ENCODE data around the gene GLRX2. TPM values are rescaled to one million over a fixed set of nuclear protein-coding genes. Genes with fewer than 3 reads are reported as not detected.
A peak's percentile ranks its signal among the peaks of the same experiment; 100 is the strongest.

GLRX2 gene
- total RNA-seq, 1 donor from 2014 or later, result 1.9 TPM

- no peaks in the 10 kb centered on the region for H3K4me1 ChIP-seq
- no peaks in the 10 kb centered on the region for H3K9me3 ChIP-seq (ENCODE audit: low read depth)
- Mint-ChIP-seq H3K36me3 (peaks cover 20% of the 10 kb centered on the region), H3K4me1 (peaks cover 5% of the 10 kb centered on the region), H3K9me3 (no peaks in the 10 kb centered on the region), H3K27me3 (ENCODE audit: insufficient read depth, low read depth) (no peaks in the 10 kb centered on the region), H3K27ac (no peak overlapping the region), H3K4me3 (no peak overlapping the region)
- H3K27me3 ChIP-seq, result no peaks in the 10 kb centered on the region
- peaks cover 9% of the 10 kb centered on the region for H3K36me3 ChIP-seq
- no peak overlapping the region for H3K9ac ChIP-seq
- peaks cover 96% of the 10 kb centered on the region for H3K79me2 ChIP-seq (ENCODE audit: low read depth)
- no peaks in the 10 kb centered on the region for H3F3A ChIP-seq (ENCODE audit: low read depth)
- DNase-seq (ENCODE audit: low spot score), result no peak
- H3K4me2 ChIP-seq, result no peak overlapping the region
- H3K27ac ChIP-seq, result no peak overlapping the region
- peaks cover 62% of the 10 kb centered on the region for H4K20me1 ChIP-seq (ENCODE audit: low read depth)
- no peak overlapping the region for H3K4me3 ChIP-seq
- no peak for TF ChIP-seq CTCF (IDR thresholded peaks at IDR 0.05)
- TF ChIP-seq EZH2 (IDR thresholded peaks at IDR 0.05), result no peak
- no peak for TF ChIP-seq EZH2phosphoT487 (IDR thresholded peaks at IDR 0.05)
- H2AFZ ChIP-seq (replicated peaks), result no peak overlapping the region
Measured at GRCh38 chr1:193070386-193070753, 34.8 kb downstream of the GLRX2 start.

GRCh38 chr1:193069748-193070385, 35.3 kb downstream of the GLRX2 start:
- Histone ChIP-seq H2AFZ (replicated peaks) (no peak overlapping the region), H3K27ac (no peak overlapping the region), H3K9ac (no peak overlapping the region), H3K27me3 (no peaks in the 10 kb centered on the region), H3K4me1 (no peaks in the 10 kb centered on the region), H3K79me2 (ENCODE audit: low read depth) (peaks cover 96% of the 10 kb centered on the region), H3K4me3 (no peak overlapping the region), H3F3A (ENCODE audit: low read depth) (no peaks in the 10 kb centered on the region), H3K36me3 (peaks cover 9% of the 10 kb centered on the region), H4K20me1 (ENCODE audit: low read depth) (peaks cover 67% of the 10 kb centered on the region), H3K4me2 (no peak overlapping the region), H3K9me3 (ENCODE audit: low read depth) (no peaks in the 10 kb centered on the region)
- Mint-ChIP-seq H3K27ac (no peak overlapping the region), H3K4me1 (peaks cover 5% of the 10 kb centered on the region), H3K36me3 (peaks cover 20% of the 10 kb centered on the region), H3K9me3 (no peaks in the 10 kb centered on the region), H3K4me3 (no peak overlapping the region), H3K27me3 (ENCODE audit: insufficient read depth, low read depth) (no peaks in the 10 kb centered on the region)
- peak; percentile 44 for DNase-seq (ENCODE audit: low spot score)
- TF ChIP-seq EZH2 (IDR thresholded peaks at IDR 0.05) (no peak), CTCF (IDR thresholded peaks at IDR 0.05) (peak; percentile 61)

- no peak overlapping the region for H3K27ac Mint-ChIP-seq
- peaks cover 85% of the 10 kb centered on the region for H4K20me1 ChIP-seq (ENCODE audit: low read depth)
Measured at GRCh38 chr1:193068013-193068412, 37.2 kb downstream of the GLRX2 start.

More at GRCh38 chr1:193068013-193068412, 37.2 kb downstream of the GLRX2 start:
- peaks cover 98% of the 10 kb centered on the region for H3K79me2 ChIP-seq (ENCODE audit: low read depth)
- H3K36me3 ChIP-seq, result peaks cover 6% of the 10 kb centered on the region
- no peaks in the 10 kb centered on the region for H3K4me1 ChIP-seq
- no peak overlapping the region for H3K9ac ChIP-seq
- peaks cover 2% of the 10 kb centered on the region for H3K9me3 Mint-ChIP-seq
- H3K4me1 Mint-ChIP-seq, result peaks cover 5% of the 10 kb centered on the region
- H3K27me3 Mint-ChIP-seq (ENCODE audit: insufficient read depth, low read depth), result no peaks in the 10 kb centered on the region
- H3K27me3 ChIP-seq, result no peaks in the 10 kb centered on the region
- no peak overlapping the region for H3K4me3 Mint-ChIP-seq
- H3K4me3 ChIP-seq, result no peak overlapping the region
- TF ChIP-seq CTCF (IDR thresholded peaks at IDR 0.05) (no peak), EZH2phosphoT487 (IDR thresholded peaks at IDR 0.05) (no peak), EZH2 (IDR thresholded peaks at IDR 0.05) (no peak)
- no peak overlapping the region for H3K4me2 ChIP-seq
- no peak overlapping the region for H2AFZ ChIP-seq (replicated peaks)
- no peak overlapping the region for H3K27ac ChIP-seq
- H3K36me3 Mint-ChIP-seq, result peaks cover 25% of the 10 kb centered on the region
- H3K9me3 ChIP-seq (ENCODE audit: low read depth), result no peaks in the 10 kb centered on the region
- H3F3A ChIP-seq (ENCODE audit: low read depth), result no peaks in the 10 kb centered on the region
- no peak for DNase-seq (ENCODE audit: low spot score)
